Kidney (tissue), 14 donors: ENCODE results near the gene AGBL3. TPM values are rescaled to one million over a fixed set of nuclear protein-coding genes. Genes with fewer than 3 reads are reported as not detected.

Source experiments
- DNase-seq, 5 donors: peaks; one replicate each; pipeline ENCODE4 v3.0.0-alpha.2; 2013 to 2020
- FAIRE-seq: peaks from 2 replicates; lab custom pipeline; 2012; peaks lifted over from hg19 to GRCh38; lab: Jason Lieb, UNC
- H3K27ac ChIP-seq, 2 donors: one replicate each; pipeline ENCODE4 v1.7.0; 2013; ENCODE audit warnings: low read depth in 2 of 2, low read length in 2 of 2, inconsistent platforms in 1 of 2
- H3K27me3 ChIP-seq: one replicate; pipeline ENCODE4 v1.7.1; 2013; ENCODE audit warnings: low read length, inconsistent platforms; ENCODE audit not compliant: control insufficient read depth, insufficient read depth
- H3K36me3 ChIP-seq, 3 donors: one replicate each; pipeline versions ENCODE4 v1.7.0 to v1.7.1; 2013; ENCODE audit warnings: low read length in 3 of 3, control low read depth in 1 of 3, inconsistent platforms in 1 of 3; ENCODE audit not compliant: insufficient read depth in 3 of 3, control insufficient read depth in 2 of 3
- H3K4me1 ChIP-seq, 3 donors: one replicate each; pipeline versions ENCODE4 v1.7.0 to v1.7.1; 2013; ENCODE audit warnings: low read length in 3 of 3, inconsistent platforms in 1 of 3, low read depth in 1 of 3; ENCODE audit not compliant: control insufficient read depth in 2 of 3, insufficient read depth in 2 of 3
- H3K4me3 ChIP-seq, 3 donors: one replicate each; pipeline versions ENCODE4 v1.7.0 to v1.8.1; 2013; ENCODE audit warnings: low read length in 3 of 3, control low read depth in 1 of 3, inconsistent platforms in 1 of 3
- H3K9ac ChIP-seq, 3 donors: one replicate each; pipeline versions ENCODE4 v1.7.0 to v1.7.1; 2013; ENCODE audit warnings: low read length in 3 of 3, control low read depth in 1 of 3, inconsistent platforms in 1 of 3
- H3K9me3 ChIP-seq, 3 donors: one replicate each; pipeline versions ENCODE4 v1.7.0 to v1.7.1; 2013; ENCODE audit warnings: low read length in 3 of 3, control low read depth in 1 of 3, inconsistent platforms in 1 of 3; ENCODE audit not compliant: control insufficient read depth in 2 of 3, insufficient read depth in 1 of 3
- intact Hi-C: fragments of 100-400 bp; cut with DNase I; formaldehyde crosslinking; loops from one replicate; pipeline ENCODE4 v1.11.1; 2022
- polyA plus RNA-seq: library from polyadenylated mRNA; stranded (reverse); fragments of 350-450 nt; fragmentation: Illumina TruSeq; extraction: RNeasy Lipid Tissue Mini Kit (QIAGEN cat#74804); gene quantifications from one replicate; pipeline ENCODE4 v1.2.3, GENCODE V29; 2014; ENCODE audit warnings: low read depth, low replicate concordance; ENCODE audit not compliant: insufficient read depth
- total RNA-seq: library from RNA; stranded (reverse); fragmentation: NEBNext Ultra II Directional; extraction: Animal tissue kit (Norgen Biotek cat#: 25700); gene quantifications from one replicate; pipeline ENCODE4 v1.2.1, GENCODE V29; 2021
- TF ChIP-seq, protein P1 (sequence below): IDR thresholded peaks from 3 replicates; pipeline ENCODE4 v1.5.1; 2012; ENCODE audit warnings: mild to moderate bottlenecking, moderate library complexity, borderline replicate concordance; ENCODE audit not compliant: insufficient read depth; ENCODE audit errors: extremely low read depth
- donor health status: control.
- donor health status: control.
- donor health status: control.
- donor health status: control.
- donor health status: control.
- donor health status: DM: yes; HTN: yes; CAD: no.
- donor health status: Normal renal cell carcinoma (clear cell type).

Gene AGBL3
- total and polyA plus RNA-seq, 2 donors from 2014 or later: 2.1 to 7.6 TPM

GRCh38 chr7:135100856-135101255 is 114.5 kb downstream of the AGBL3 start:
- intact Hi-C loops: no loop called here
- no peak overlapping the region for H3K4me3 ChIP-seq
- no peak overlapping the region for H3K27ac ChIP-seq
- no peak for DNase-seq
- no peak for FAIRE-seq
- TF ChIP-seq, protein P1, sequence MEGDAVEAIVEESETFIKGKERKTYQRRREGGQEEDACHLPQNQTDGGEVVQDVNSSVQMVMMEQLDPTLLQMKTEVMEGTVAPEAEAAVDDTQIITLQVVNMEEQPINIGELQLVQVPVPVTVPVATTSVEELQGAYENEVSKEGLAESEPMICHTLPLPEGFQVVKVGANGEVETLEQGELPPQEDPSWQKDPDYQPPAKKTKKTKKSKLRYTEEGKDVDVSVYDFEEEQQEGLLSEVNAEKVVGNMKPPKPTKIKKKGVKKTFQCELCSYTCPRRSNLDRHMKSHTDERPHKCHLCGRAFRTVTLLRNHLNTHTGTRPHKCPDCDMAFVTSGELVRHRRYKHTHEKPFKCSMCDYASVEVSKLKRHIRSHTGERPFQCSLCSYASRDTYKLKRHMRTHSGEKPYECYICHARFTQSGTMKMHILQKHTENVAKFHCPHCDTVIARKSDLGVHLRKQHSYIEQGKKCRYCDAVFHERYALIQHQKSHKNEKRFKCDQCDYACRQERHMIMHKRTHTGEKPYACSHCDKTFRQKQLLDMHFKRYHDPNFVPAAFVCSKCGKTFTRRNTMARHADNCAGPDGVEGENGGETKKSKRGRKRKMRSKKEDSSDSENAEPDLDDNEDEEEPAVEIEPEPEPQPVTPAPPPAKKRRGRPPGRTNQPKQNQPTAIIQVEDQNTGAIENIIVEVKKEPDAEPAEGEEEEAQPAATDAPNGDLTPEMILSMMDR: no peak
- H3K9me3 ChIP-seq: no peaks in the 10 kb centered on the region
- H3K27me3 ChIP-seq: no peaks in the 10 kb centered on the region
- H3K9ac ChIP-seq: no peak overlapping the region
- no peaks in the 10 kb centered on the region for H3K36me3 ChIP-seq
- no peaks in the 10 kb centered on the region for H3K4me1 ChIP-seq

GRCh38 chr7:135102372-135102771 is 116.1 kb downstream of the AGBL3 start:
- Histone ChIP-seq H3K36me3 (no peaks in the 10 kb centered on the region), H3K27me3 (no peaks in the 10 kb centered on the region), H3K27ac (no peak overlapping the region), H3K4me3 (no peak overlapping the region), H3K9me3 (no peaks in the 10 kb centered on the region), H3K9ac (no peak overlapping the region), H3K4me1 (no peaks in the 10 kb centered on the region)
- no peak for FAIRE-seq
- no peak for DNase-seq
- TF ChIP-seq, protein P1: no peak
- intact Hi-C loops: no loop called here

GRCh38 chr7:135109562-135109961 is 123.3 kb downstream of the AGBL3 start:
- no peaks in the 10 kb centered on the region for H3K9me3 ChIP-seq
- H3K27ac ChIP-seq: no peak overlapping the region
- no peaks in the 10 kb centered on the region for H3K27me3 ChIP-seq
- FAIRE-seq: no peak
- DNase-seq: no peak
- no peaks in the 10 kb centered on the region for H3K36me3 ChIP-seq
- TF ChIP-seq, protein P1: no peak
- no peak overlapping the region for H3K9ac ChIP-seq
- H3K4me1 ChIP-seq: no peaks in the 10 kb centered on the region
- intact Hi-C loops: no loop called here
- no peak overlapping the region for H3K4me3 ChIP-seq

DNA sequence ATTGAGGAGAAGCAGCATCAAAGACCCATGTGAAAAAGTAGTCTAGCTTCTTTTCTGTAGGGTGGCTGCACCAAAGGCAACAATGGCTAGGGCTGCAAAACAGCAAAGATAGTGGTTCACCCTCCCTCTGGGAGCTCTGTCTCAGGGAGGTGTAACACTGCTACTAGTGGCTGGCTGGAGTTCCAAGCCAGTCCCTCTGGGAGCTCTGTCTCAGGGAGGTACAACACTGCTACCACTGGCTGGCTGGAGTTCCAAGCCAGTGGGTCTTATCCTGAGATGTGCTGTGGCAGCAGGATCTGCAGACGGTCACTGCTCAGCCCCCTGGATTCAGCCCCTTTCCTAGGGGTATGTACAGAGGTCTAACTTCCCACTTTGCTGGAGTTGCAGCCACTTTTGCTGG is 123.7 kb downstream of the AGBL3 start:
- FAIRE-seq: no peak

More for the DNA sequence above, 123.7 kb downstream of the AGBL3 start:
- Histone ChIP-seq H3K9ac (no peak overlapping the region), H3K9me3 (no peaks in the 10 kb centered on the region), H3K27me3 (no peaks in the 10 kb centered on the region), H3K4me1 (no peaks in the 10 kb centered on the region), H3K4me3 (no peak overlapping the region), H3K27ac (no peak overlapping the region), H3K36me3 (no peaks in the 10 kb centered on the region)
- TF ChIP-seq, protein P1: no peak
- intact Hi-C loops: no loop called here
- DNase-seq: peak in 1 of 5 donors; percentile 43
